ENCODE data around the gene RPL32.
"Not testable (repeated sequence)": the region's sequence is repeated elsewhere in the genome, so short reads cannot be mapped to it uniquely, and the experiment has no call there.

The RPL32 gene

GRCh38 chr3:12803371-12803770 lies 38.0 kb downstream of the RPL32 start:
- DNase-seq: no peak

GRCh38 chr3:12799525-12800440 lies 41.6 kb downstream of the RPL32 start:
- DNase-seq: no peak

- no peak for DNase-seq
These were observed 42.7 kb downstream of the RPL32 start for GRCh38 chr3:12798559-12799179.

- no peak for DNase-seq
These were observed 43.3 kb downstream of the RPL32 start for GRCh38 chr3:12797892-12798558.

- no peak for DNase-seq
These were observed 44.1 kb downstream of the RPL32 start for GRCh38 chr3:12797124-12797891.

GRCh38 chr3:12796171-12797123 lies 44.9 kb downstream of the RPL32 start, which contains the start of gene CAND2:
Gene CAND2, plus strand, starts transcription at chr3:12796680. Its CDS starts 41 bp downstream, at chr3:12796721.
- no peak for DNase-seq

- no peak for DNase-seq
These were observed 47.7 kb downstream of the RPL32 start for GRCh38 chr3:12793701-12794100.

- DNase-seq: no peak
These were observed 49.9 kb downstream of the RPL32 start for GRCh38 chr3:12791430-12791829.

GRCh38 chr3:12787967-12788690 lies 53.2 kb downstream of the RPL32 start:
- DNase-seq: not testable (repeated sequence)

GRCh38 chr3:12787346-12787745 lies 54.0 kb downstream of the RPL32 start:
- not testable (repeated sequence) for DNase-seq

GRCh38 chr3:12785096-12785495 lies 56.3 kb downstream of the RPL32 start:
- no peak for DNase-seq

Measured in NCI-H1694 (cell line).